K562 (cell line): ENCODE measurements around the gene IQGAP3. TPM values are rescaled to one million over a fixed set of nuclear protein-coding genes. Genes with fewer than 3 reads are reported as not detected.

Experiments
- ATAC-seq: fragments of 200-7000 bp; cut with Tn5 transposase; 3 replicates; pipeline ENCODE4 v1.9.1; 2020; ENCODE audit warnings: moderate library complexity
- BruUV-seq: library from RNA; stranded (reverse); fragments of 400-500 nt; replicated peaks from 2 replicates; lab custom pipeline; 2021; lab: Mats Ljungman, UMichigan
- CTCF ChIA-PET: fragments of 300-600 bp; formaldehyde crosslinking; extraction: SDS; loops from one replicate; lab custom pipeline; 2021; ENCODE audit warnings: low intra/inter-chr PET ratio; lab: Yijun Ruan, JAX
- POLR2A ChIA-PET: fragments of 300-600, 350-650 bp; sonication (Branson Sonifier 250); formaldehyde crosslinking; extraction: SDS; loops from one replicate; lab custom pipeline; 2021; ENCODE audit warnings: antibody characterized with exemption, inconsistent platforms; lab: Yijun Ruan, JAX
- DNase-seq, 4 experiments: peaks; one replicate each; pipeline versions ENCODE4 v3.0.0 to v3.0.0-alpha.2; 2011 to 2018; ENCODE audit warnings: low spot score in 3 of 4, mixed read lengths in 3 of 4; ENCODE audit errors: extremely low read depth in 1 of 4
- FAIRE-seq: peaks from 2 replicates; lab custom pipeline; 2011; peaks lifted over from hg19 to GRCh38; lab: Jason Lieb, UNC
- H2AFZ ChIP-seq: 2 replicates; pipeline ENCODE4 v1.6.0; 2011; ENCODE audit warnings: low read depth, low read length, control low read depth, inconsistent platforms
- H3K27ac ChIP-seq: fragments of 200-600 bp; 3 replicates; pipeline ENCODE4 v1.8.0; 2011; ENCODE audit warnings: low read depth, mild to moderate bottlenecking, control low read depth, inconsistent platforms, low read length, moderate library complexity, mixed read lengths; ENCODE audit errors: extremely low read depth
- H3K27me3 ChIP-seq, 2 experiments: fragments of 300-600 bp in 1 of 2; 2 replicates in 1 of 2; 3 replicates in 1 of 2; pipeline versions ENCODE4 v1.6.0 to v1.8.0; 2011; ENCODE audit warnings: inconsistent platforms in 2 of 2, low read length in 2 of 2, mild to moderate bottlenecking in 1 of 2, mixed read lengths in 1 of 2, moderate library complexity in 1 of 2; ENCODE audit not compliant: control insufficient read depth in 2 of 2, insufficient read depth in 2 of 2
- H3K36me3 ChIP-seq: fragments of 300-600 bp; 3 replicates; pipeline ENCODE4 v1.8.0; 2011; ENCODE audit warnings: mild to moderate bottlenecking, low read length, inconsistent platforms; ENCODE audit not compliant: control insufficient read depth, insufficient read depth
- H3K4me1 ChIP-seq, 2 experiments: fragments of 200-600 bp in 1 of 2; replicated peaks in 1 of 2; 2 replicates in 1 of 2; 3 replicates in 1 of 2; pipeline versions ENCODE4 v1.5.1 to v1.8.0; 2011; ENCODE audit warnings: inconsistent platforms in 2 of 2, low read length in 2 of 2, mild to moderate bottlenecking in 1 of 2, mixed read lengths in 1 of 2, moderate library complexity in 1 of 2; ENCODE audit not compliant: control insufficient read depth in 2 of 2, insufficient read depth in 2 of 2
- H3K4me2 ChIP-seq: 2 replicates; pipeline ENCODE4 v1.6.1; 2011; ENCODE audit warnings: low read length, control low read depth, inconsistent platforms, mixed read lengths; ENCODE audit not compliant: insufficient read depth
- H3K4me3 ChIP-seq: fragments of 200-600 bp; sonication (generic), shearing (Covaris generic); 2 replicates; pipeline ENCODE4 v1.5.1; 2016; ENCODE audit warnings: control low read depth, inconsistent platforms
- H3K79me2 ChIP-seq: fragments of 200-600 bp; 3 replicates; pipeline ENCODE4 v1.8.0; 2011; ENCODE audit warnings: low read length, inconsistent platforms; ENCODE audit not compliant: control insufficient read depth, insufficient read depth
- H3K9ac ChIP-seq, 2 experiments: 2 replicates each; pipeline versions ENCODE4 v1.6.0 to v1.6.1; 2011; ENCODE audit warnings: low read depth in 2 of 2, low read length in 2 of 2, control low read depth in 1 of 2, inconsistent platforms in 1 of 2, mild to moderate bottlenecking in 1 of 2, mixed read lengths in 1 of 2; ENCODE audit not compliant: insufficient read depth in 1 of 2
- H3K9me1 ChIP-seq: one replicate; pipeline ENCODE4 v1.6.0; 2011; ENCODE audit warnings: inconsistent platforms, mild to moderate bottlenecking, low read length, moderate library complexity; ENCODE audit not compliant: control insufficient read depth, insufficient read depth
- H3K9me3 ChIP-seq: replicated peaks from 2 replicates; pipeline ENCODE4 v1.5.1; 2011; ENCODE audit warnings: low read depth, low read length, inconsistent platforms; ENCODE audit not compliant: control insufficient read depth, insufficient read depth
- H4K20me1 ChIP-seq: replicated peaks from 2 replicates; pipeline ENCODE4 v1.6.1; 2011; ENCODE audit warnings: low read length, inconsistent platforms, mixed read lengths; ENCODE audit not compliant: control insufficient read depth, insufficient read depth
- BCOR ChIP-seq: fragments of 450-650 bp; IDR thresholded peaks from 2 replicates; pipeline ENCODE4 v1.6.1; 2016
- BRF1 ChIP-seq: IDR thresholded peaks from 3 replicates; pipeline ENCODE4 v1.6.1; 2011; ENCODE audit warnings: borderline replicate concordance, mild to moderate bottlenecking; ENCODE audit not compliant: insufficient read length; ENCODE audit errors: extremely low read depth
- CEBPB ChIP-seq: fragments of 450-650 bp; IDR thresholded peaks from 2 replicates; pipeline ENCODE4 v1.6.1; 2016; ENCODE audit warnings: missing genetic modification characterization, missing compliant biosample characterization
- HDAC1 ChIP-seq, 2 experiments: fragments of 450-650 bp; IDR thresholded peaks; 2 replicates each; pipeline ENCODE4 v1.6.1; 2016 to 2017; ENCODE audit warnings: inconsistent platforms in 1 of 2, mild to moderate bottlenecking in 1 of 2, moderate library complexity in 1 of 2
- MCM3 ChIP-seq: fragments of 450-650 bp; IDR thresholded peaks from 2 replicates; pipeline ENCODE4 v1.6.1; 2016
- MYNN ChIP-seq, 2 experiments: sonication (generic); formaldehyde crosslinking in 1 of 2; IDR thresholded peaks; 2 replicates each; pipeline versions ENCODE4 v1.5.0 to v1.6.1; 2016 to 2020; ENCODE audit warnings: antibody characterized with exemption in 1 of 2, missing genetic modification reagents in 1 of 2
- NFXL1 ChIP-seq: fragments of 450-650 bp; formaldehyde crosslinking; IDR thresholded peaks from 2 replicates; pipeline ENCODE4 v1.4.0; 2021; ENCODE audit warnings: mild to moderate bottlenecking
- POLR2H ChIP-seq: IDR thresholded peaks from 2 replicates; pipeline ENCODE4 v1.6.1; 2016; ENCODE audit warnings: missing genetic modification characterization, low read depth, mild to moderate bottlenecking, control low read depth, missing compliant biosample characterization, moderate library complexity
- SAFB2 ChIP-seq: fragments of 200-400 bp; formaldehyde crosslinking; IDR thresholded peaks from 2 replicates; pipeline ENCODE4 v1.6.1; 2018; ENCODE audit warnings: borderline replicate concordance, low read length, low read depth, moderate library complexity; ENCODE audit not compliant: severe bottlenecking
- TAF7 ChIP-seq: fragments of 450-650 bp; IDR thresholded peaks from 2 replicates; pipeline ENCODE4 v1.6.1; 2016; ENCODE audit warnings: missing genetic modification characterization, missing compliant biosample characterization
- ZBTB8A ChIP-seq: fragments of 450-650 bp; IDR thresholded peaks from 2 replicates; pipeline ENCODE4 v1.6.1; 2018; ENCODE audit warnings: mild to moderate bottlenecking, moderate library complexity; ENCODE audit not compliant: partially characterized antibody
- WGBS: fragments of 100-300 bp; shearing (Covaris generic); methylation state at CpG from one replicate; pipeline ENCODE4 v1.1.6; 2016; ENCODE audit warnings: low coverage, mixed read lengths; ENCODE audit not compliant: insufficient coverage; ENCODE audit errors: missing lambda C conversion rate; 5-methylcytosine and 5-hydroxymethylcytosine counted together
- in situ Hi-C: fragments of 300-500 bp; cut with MboI; formaldehyde crosslinking; loops from 4 replicates; pipeline ENCODE4 v1.15.0; 2018; ENCODE audit warnings: inconsistent platforms, mixed read lengths
- intact Hi-C: fragments of 100-400 bp; cut with micrococcal nuclease; formaldehyde crosslinking; loops from 2 replicates; pipeline ENCODE4 v1.14.2; 2022
- polyA plus RNA-seq, 8 experiments: library from polyadenylated mRNA; depleted of rRNA in 4 of 8; stranded (reverse) in 5 of 8; unstranded in 3 of 8; fragments of >200 nt; fragmentation: Nextera tagmentation in 2 of 8; fragmentation: Illumina TruSeq in 1 of 8; extraction: Ambion mirVana in 2 of 8; extraction: Trizol in 1 of 8; gene quantifications; 2 replicates each; pipeline versions ENCODE4 v1.2.1 to v1.2.3, GENCODE V29; 2011 to 2014; ENCODE audit warnings: inconsistent platforms in 1 of 8, missing spikeins in 1 of 8
- total RNA-seq, 7 experiments: library from RNA; depleted of rRNA in 6 of 7; stranded (reverse); fragments of >200 nt in 6 of 7; fragmentation: Illumina TruSeq in 2 of 7; extraction: Trizol in 2 of 7; gene quantifications; 2 replicates each; pipeline versions ENCODE4 v1.2.1 to v1.2.3, GENCODE V29; 2011 to 2021; ENCODE audit warnings: low replicate concordance in 1 of 7
- TF ChIP-seq, protein P1 (sequence below), 2 experiments: fragments of 450-650 bp in 1 of 2; sonication (generic) in 1 of 2; formaldehyde crosslinking in 1 of 2; IDR thresholded peaks; 2 replicates each; pipeline versions ENCODE4 v1.7.1 to v1.9.0; 2016 to 2022; ENCODE audit warnings: inconsistent platforms in 1 of 2, mild to moderate bottlenecking in 1 of 2, missing genetic modification reagents in 1 of 2

IQGAP3 gene
- total and polyA plus RNA-seq, 9 of the 15 experiments (the other 6 are each of a cell fraction or from before 2014, with no cell fraction given): 1.4 to 16.6 (median 11.9) TPM

DNA sequence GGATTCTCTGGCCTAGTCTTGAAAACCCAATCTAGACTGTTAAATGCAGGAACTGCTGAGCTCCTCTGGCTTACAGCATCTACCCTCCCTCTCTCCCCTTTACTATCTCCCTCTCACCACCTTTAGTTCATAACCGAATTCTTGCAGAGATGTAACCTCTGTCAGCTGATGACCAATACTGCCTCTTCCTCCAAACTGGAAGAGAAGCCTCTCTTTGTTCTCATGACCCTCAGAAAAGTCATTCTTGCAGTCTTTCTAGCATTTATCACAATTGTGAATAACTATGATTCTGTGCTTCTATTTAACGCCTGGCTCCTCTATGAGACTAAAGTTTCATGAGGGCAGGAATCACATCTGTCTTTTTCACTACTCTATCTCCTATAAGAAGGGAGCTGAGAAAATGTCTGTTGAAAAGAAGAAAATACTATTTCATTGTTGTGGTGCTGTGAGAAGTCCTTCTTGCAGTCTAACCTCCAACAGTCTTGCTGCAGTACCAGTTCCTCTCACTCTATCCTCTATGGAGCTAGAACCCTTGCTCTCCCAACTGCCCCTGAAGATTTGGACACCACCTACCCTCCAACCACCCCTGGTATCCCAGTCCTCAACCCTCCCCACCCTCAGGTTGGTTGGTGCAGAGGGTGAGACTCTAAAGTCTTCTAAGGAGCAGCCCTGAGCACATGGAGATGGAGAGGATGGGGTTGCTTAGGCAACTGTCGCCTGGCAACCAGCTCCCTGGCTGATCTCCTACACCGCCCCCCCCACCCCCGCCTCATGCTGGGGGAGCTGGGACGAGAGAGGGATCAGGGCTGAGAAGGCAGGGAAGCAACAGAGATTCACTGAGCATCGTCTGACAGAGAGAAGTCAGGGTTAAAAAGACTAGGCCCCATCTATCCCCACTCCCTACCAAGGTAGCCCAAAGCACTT, 85.7 kb downstream of the IQGAP3 start:
- peaks cover 52% of the 10 kb centered on the region for H3K79me2 ChIP-seq
- H3K4me1 ChIP-seq: peaks cover 32 to 35% of the 10 kb centered on the region in 2 experiments
- DNase-seq: peak in 3 of 4 experiments; percentile 41 to 72 (median 69)
- H2AFZ ChIP-seq: no peak overlapping the region
- no peak overlapping the region for H3K27ac ChIP-seq
- FAIRE-seq: no peak
- peaks cover 32% of the 10 kb centered on the region for H4K20me1 ChIP-seq
- H3K4me3 ChIP-seq: no peak overlapping the region
- no peaks in the 10 kb centered on the region for H3K9me3 ChIP-seq
- no peak for ATAC-seq
- 41% methylated on average over 4 of the region's 7 CpGs for WGBS
- CTCF ChIA-PET: no interaction called here
- H3K36me3 ChIP-seq: peaks cover 15% of the 10 kb centered on the region
- in situ Hi-C loops: no loop called here
- no peaks in the 10 kb centered on the region for H3K27me3 ChIP-seq
- intact Hi-C loops: loop anchor here (10.0 kb wide), 1 partner anchor 58 kb away; no protein-coding TSS in a partner anchor
- H3K4me2 ChIP-seq: no peak overlapping the region
- H3K9me1 ChIP-seq: peaks cover 13% of the 10 kb centered on the region
- POLR2A ChIA-PET: interaction anchor here (7.3 kb wide), 1 partner anchor 14 kb away, joined by 62 read pairs; the partner anchor contains the start of gene MEF2D
- no TSS peak for BruUV-seq
- H3K9ac ChIP-seq: no peak overlapping the region
- TF ChIP-seq POLR2H (tag) (no peak), BCOR (peak; percentile 51; the same call in 1 of the 2 replicates), SAFB2 (no peak), HDAC1 (IDR thresholded peaks at IDR 0.05) (no peak), BRF1 (no peak), MYNN (IDR thresholded peaks at IDR 0.05) (peak; percentile 52; the same call in 1 of the 2 replicates), MYNN (CRISPR knock-in tag; IDR thresholded peaks at IDR 0.05) (no peak), CEBPB (tag) (no peak), NFXL1 (CRISPR knock-in tag) (no peak), ZBTB8A (no peak), MCM3 (no peak), TAF7 (tag) (no peak)
- TF ChIP-seq, protein P1, sequence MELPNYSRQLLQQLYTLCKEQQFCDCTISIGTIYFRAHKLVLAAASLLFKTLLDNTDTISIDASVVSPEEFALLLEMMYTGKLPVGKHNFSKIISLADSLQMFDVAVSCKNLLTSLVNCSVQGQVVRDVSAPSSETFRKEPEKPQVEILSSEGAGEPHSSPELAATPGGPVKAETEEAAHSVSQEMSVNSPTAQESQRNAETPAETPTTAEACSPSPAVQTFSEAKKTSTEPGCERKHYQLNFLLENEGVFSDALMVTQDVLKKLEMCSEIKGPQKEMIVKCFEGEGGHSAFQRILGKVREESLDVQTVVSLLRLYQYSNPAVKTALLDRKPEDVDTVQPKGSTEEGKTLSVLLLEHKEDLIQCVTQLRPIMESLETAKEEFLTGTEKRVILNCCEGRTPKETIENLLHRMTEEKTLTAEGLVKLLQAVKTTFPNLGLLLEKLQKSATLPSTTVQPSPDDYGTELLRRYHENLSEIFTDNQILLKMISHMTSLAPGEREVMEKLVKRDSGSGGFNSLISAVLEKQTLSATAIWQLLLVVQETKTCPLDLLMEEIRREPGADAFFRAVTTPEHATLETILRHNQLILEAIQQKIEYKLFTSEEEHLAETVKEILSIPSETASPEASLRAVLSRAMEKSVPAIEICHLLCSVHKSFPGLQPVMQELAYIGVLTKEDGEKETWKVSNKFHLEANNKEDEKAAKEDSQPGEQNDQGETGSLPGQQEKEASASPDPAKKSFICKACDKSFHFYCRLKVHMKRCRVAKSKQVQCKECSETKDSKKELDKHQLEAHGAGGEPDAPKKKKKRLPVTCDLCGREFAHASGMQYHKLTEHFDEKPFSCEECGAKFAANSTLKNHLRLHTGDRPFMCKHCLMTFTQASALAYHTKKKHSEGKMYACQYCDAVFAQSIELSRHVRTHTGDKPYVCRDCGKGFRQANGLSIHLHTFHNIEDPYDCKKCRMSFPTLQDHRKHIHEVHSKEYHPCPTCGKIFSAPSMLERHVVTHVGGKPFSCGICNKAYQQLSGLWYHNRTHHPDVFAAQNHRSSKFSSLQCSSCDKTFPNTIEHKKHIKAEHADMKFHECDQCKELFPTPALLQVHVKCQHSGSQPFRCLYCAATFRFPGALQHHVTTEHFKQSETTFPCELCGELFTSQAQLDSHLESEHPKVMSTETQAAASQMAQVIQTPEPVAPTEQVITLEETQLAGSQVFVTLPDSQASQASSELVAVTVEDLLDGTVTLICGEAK (IDR thresholded peaks at IDR 0.05): 0 out of 2 replicates have a peak, but pooled peaks have one; percentile 23
- TF ChIP-seq, protein P1 (CRISPR knock-in tag; IDR thresholded peaks at IDR 0.05): no peak
